Measurements from ENCODE around the gene DCUN1D3.

DNA sequence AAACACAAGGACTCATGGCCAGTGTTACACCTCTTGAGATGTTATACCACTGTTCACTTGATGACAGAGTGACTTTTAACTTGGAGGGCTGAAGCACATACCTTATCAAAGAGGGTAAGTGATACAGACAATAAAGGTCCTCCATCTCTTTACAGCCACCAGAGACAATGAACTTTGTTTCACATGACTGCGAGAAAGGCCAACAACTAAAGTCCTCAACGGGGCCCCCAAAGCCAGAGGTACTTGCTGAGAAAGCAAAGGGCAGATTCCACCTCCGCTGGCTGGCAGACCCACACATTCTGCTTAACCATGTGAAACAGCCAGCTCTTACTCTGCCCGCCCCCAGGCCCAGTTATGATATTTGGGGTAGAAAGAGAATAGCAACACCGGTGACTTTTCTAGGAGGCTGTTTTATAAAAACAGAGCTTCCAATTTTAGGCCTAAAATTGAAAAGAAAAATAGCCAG lies 21.4 kb downstream of the DCUN1D3 start:
- TF ChIP-seq EZH2 (IDR thresholded peaks at IDR 0.05; ENCODE audit: low read length, missing control alignments): no peak
- TF ChIP-seq, protein P1, sequence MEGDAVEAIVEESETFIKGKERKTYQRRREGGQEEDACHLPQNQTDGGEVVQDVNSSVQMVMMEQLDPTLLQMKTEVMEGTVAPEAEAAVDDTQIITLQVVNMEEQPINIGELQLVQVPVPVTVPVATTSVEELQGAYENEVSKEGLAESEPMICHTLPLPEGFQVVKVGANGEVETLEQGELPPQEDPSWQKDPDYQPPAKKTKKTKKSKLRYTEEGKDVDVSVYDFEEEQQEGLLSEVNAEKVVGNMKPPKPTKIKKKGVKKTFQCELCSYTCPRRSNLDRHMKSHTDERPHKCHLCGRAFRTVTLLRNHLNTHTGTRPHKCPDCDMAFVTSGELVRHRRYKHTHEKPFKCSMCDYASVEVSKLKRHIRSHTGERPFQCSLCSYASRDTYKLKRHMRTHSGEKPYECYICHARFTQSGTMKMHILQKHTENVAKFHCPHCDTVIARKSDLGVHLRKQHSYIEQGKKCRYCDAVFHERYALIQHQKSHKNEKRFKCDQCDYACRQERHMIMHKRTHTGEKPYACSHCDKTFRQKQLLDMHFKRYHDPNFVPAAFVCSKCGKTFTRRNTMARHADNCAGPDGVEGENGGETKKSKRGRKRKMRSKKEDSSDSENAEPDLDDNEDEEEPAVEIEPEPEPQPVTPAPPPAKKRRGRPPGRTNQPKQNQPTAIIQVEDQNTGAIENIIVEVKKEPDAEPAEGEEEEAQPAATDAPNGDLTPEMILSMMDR (conservative IDR thresholded peaks at IDR 0.05 in 1 of 2, IDR thresholded peaks at IDR 0.05 in 1 of 2; ENCODE audit: low read depth in 1 of 2, low read length in 2 of 2): no peak

Data from fibroblast of lung (primary cell).